ENCODE results near the gene LPAR3.

GRCh38 chr1:84849357-84849975 is 43.5 kb downstream of the LPAR3 start:
- TF ChIP-seq CTCF (IDR thresholded peaks at IDR 0.05) (no peak), EZH2 (IDR thresholded peaks at IDR 0.05) (no peak)
